DOHH2 (cell line): ENCODE results near the gene TRAPPC1.

Experiments
- CTCF ChIP-seq: fragments of 200-600 bp; sonication (generic); IDR thresholded peaks from one replicate; pipeline ENCODE4 v1.5.1; 2014; ENCODE audit warnings: antibody characterized with exemption, mild to moderate bottlenecking, low read depth, low read length; ENCODE audit not compliant: poor library complexity, severe bottlenecking
- EZH2phosphoT487 ChIP-seq: fragments of 200-600 bp; sonication (generic); IDR thresholded peaks from 2 replicates; pipeline ENCODE4 v1.6.1; 2017; ENCODE audit warnings: borderline replicate concordance, mild to moderate bottlenecking, antibody characterized with exemption, low read length, moderate library complexity, mixed read lengths

- no peak for TF ChIP-seq CTCF
- TF ChIP-seq EZH2phosphoT487, result no peak
Measured at GRCh38 chr17:7897090-7897489, 34.7 kb downstream of the TRAPPC1 start.
